NCI-H345 (cell line): ENCODE data around the gene SLC25A39.
A peak's percentile ranks its signal among the peaks of the same experiment; 100 is the strongest.
"Not testable (repeated sequence)": the region's sequence is repeated elsewhere in the genome, so short reads cannot be mapped to it uniquely, and the experiment has no call there.

ENCODE experiments used
- DNase-seq: peaks from one replicate; lab custom pipeline; 2025; lab: John Stamatoyannopoulos, UW

The SLC25A39 gene

GRCh38 chr17:44334315-44334714 lies 9.7 kb upstream of the SLC25A39 start:
- DNase-seq, result no peak

DNA sequence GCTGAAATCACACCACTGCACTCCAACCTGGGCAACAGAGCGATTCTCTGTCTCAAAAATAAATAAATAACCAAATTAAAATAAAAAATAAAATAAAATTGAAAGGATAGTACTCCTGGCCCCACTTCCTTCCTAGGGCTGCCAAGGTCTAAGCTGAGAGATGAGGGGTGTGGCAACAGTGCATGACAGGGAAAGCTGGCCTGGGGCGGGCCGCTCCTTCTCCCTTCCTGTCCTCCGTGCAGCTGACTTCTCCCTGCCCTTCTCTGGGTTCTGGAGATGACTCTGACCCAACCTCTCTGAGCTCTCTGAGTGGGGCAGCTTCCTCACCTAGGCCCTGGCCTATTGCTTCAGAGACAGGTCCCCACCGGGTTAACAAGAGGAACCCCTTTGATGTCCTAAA lies 8.7 kb upstream of the SLC25A39 start:
- no peak for DNase-seq

DNA sequence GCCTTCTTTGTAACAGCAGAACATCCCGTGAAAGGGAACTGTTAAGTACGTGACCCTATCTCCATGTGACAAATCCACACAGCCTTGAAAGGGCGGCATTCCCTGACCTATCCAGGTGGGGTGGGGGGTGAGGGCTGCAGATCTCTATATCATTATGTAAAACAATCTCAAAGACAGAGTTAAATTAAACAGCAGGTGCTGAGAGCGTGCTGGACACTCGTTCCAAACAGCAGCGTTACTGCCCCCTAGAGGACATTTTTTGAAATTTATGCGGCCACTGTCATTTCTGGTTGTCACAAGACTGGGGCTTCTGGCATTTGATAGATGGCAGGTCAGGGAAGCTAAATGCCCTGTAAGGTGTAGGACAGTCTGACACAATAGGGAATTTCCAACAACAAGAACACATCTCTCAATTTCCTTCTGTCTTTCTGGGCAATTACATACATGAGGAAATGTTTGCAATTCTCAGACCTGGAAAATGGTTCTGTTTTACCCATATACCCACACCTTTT lies 6.7 kb upstream of the SLC25A39 start:
- peak; percentile 79 for DNase-seq

DNA sequence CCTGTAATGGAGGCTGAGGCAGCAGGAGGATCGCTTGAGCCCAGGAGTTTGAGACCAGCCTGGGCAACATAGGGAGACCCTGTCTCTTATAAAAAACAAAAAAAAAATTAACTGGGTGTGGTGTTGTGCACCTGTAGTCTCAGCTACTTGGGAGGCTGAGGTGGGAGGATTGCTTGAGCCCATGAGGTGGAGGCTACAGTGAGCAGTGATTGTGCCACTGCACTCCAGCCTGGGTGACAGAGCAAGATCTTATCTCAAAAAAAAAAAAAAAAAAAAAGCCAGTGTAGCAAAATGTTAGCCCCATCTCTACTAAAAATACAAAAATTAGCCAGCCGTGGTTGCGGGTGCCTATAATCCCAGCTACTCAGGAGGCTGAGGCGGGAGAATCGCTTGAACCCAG lies 5.6 kb upstream of the SLC25A39 start:
- DNase-seq, result not testable (repeated sequence)

DNA sequence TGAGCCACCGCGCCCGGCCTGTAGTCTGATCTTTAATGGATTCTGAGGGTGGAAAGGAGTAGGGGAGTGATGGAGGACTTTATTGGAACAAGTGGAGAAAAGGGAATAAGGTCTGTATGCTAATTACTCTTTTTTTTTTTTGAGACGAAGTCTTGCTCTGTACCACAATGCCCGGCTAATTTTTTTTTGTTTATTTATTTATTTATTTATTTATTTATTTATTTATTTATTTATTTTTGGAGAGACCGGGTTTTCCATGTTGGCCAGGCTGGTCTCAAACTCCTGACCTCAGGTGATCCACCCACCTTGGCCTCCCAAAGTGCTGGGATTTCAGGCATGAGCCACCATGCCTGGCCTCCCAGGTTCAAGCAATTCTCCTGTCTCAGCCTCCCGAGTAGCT lies 4.9 kb upstream of the SLC25A39 start:
- not testable (repeated sequence) for DNase-seq

DNA sequence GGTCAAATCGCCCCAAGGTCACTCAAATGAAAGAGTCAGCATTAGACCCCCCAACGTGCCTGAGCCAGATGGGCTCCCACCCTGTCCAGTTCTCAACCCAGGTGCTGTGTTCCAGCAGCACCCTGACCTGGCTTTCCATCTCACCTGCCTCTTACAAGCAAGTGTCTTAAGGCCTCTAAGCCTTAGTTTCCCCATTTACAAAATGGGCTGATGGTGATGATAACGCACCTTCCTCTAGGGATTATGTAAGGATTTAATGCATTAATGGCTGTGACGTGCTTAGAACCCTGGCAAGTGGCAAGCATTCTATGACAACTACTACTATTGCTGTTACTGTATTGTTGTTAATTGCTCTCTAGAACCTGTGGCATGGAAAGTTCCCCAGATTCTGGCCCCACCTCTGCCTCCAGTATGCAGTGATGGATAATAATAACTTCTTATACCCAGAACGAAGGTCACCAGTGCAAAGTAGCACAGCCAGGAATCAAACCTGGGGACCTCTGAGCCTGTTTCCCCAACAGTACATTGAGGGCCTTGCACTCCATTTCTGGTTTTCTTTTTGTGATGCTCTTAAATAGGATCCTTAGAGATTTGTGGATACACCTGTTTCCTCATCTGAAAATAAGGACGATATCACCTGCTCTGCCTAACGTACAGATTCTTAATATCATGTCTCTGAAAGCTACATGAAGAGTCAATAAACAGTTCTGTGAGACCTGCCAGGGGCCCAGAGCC lies 3.3 kb upstream of the SLC25A39 start:
- no peak for DNase-seq

DNA sequence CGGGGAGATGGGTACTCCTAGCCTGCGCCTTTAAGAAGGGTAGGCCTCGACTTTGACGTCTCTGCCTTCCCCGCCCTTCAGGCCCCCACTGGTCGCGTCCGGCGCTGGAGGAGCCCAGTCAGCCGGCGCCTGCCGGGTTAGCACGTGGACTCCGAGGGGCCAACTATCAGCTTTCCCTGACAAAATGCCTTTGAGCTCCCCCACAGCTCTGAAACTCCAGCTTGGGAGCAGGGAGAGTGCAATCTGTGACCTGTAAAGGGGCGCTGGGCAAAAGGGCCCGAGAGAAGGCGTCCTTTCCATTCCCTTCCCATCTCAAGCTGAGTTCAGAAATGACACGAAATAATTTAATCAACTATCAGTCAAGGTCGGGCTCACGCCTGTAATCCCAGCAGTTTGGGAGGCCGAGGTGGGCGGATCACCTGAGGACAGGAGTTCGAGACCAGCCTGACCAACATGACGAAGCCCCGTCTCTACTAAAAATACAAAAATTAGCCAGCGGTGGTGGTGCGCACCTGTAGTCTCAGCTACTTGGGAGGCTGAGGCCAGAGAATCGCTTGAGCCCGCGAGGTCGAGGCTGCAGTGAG lies 2.3 kb upstream of the SLC25A39 start:
- DNase-seq, result peak; percentile 96

DNA sequence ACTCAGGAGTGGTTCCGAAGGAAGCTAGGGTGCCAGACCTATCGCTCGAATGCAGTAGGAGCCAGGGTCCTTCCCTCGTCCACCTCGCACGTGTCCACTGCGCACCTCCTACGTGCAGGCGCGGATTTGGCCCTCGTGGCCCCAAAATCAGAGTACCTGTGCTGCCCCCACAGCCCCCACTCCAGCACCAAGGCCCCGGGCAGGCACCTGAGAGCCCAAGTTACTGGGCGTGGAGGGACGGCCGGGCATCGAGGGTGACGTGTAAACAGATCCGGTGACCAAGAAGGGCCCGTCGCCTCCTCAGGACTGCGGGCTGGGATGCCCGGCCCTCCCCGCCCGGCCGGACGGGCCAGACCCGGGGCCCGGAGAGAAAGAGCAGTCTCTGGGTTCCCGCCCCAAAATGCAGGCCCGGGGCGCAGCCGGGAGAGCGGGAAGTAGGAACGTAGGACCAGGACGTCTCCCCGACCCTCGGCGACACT lies 492 bp downstream of the SLC25A39 start:
- no peak for DNase-seq

GRCh38 chr17:44323359-44324091 lies 1.1 kb downstream of the SLC25A39 start:
- DNase-seq, result no peak

DNA sequence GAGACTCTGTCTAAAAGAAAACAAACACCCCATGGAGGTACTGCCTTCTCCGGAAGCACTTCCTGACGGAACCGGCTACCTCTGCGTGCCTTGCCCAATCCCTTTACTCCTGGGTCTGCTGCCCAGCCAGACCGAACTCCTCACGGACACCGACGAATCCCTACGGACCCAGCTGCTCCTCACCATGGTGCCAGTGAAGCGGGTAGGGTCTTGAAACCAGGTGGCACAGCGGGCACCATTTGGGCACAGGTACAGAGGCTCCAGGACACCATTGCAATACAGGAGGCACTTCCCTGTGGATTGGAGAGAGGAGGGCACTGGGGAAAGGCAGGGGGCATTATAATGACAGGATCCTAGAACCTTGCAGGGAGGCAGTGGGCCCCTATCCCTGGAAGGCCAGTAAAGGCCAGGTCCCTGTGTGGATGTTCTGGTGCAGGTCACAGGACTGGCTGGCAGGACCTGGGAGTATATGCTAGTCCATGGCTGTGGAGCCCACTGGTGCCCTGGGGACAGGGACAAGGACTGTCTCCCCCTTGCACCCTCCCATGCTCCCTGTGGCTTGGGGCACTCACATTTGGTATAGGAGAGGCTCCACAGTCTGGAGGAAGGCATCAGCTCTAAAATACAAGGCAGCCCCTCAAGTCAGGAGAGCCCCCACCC lies 2.3 kb downstream of the SLC25A39 start:
- no peak for DNase-seq

- no peak for DNase-seq
These were observed 3.1 kb downstream of the SLC25A39 start for GRCh38 chr17:44321246-44322120.

DNA sequence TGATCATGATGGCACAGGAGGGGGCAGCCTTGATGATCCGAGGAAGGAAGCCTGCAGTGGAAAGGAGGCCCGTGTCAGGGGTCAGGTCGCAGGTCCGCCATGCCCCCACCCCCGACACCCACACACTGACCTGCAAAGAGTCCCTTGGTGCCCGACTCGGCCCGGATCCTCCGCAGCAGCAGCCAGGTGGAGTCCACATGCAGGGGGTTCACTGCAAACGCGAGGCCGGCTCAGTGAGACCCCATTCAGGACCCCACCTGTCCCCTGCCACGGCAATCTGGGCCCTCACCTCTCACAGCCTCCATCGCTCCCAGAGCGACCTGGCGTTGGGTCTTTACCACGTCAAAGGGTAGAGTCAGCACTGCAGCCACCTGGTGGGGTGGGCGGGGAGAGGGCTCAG lies 4.6 kb downstream of the SLC25A39 start:
- no peak for DNase-seq

- no peak for DNase-seq
These were observed 6.3 kb downstream of the SLC25A39 start for GRCh38 chr17:44318077-44318892.

- DNase-seq, result no peak
These were observed 7.1 kb downstream of the SLC25A39 start for GRCh38 chr17:44317545-44317944.

DNA sequence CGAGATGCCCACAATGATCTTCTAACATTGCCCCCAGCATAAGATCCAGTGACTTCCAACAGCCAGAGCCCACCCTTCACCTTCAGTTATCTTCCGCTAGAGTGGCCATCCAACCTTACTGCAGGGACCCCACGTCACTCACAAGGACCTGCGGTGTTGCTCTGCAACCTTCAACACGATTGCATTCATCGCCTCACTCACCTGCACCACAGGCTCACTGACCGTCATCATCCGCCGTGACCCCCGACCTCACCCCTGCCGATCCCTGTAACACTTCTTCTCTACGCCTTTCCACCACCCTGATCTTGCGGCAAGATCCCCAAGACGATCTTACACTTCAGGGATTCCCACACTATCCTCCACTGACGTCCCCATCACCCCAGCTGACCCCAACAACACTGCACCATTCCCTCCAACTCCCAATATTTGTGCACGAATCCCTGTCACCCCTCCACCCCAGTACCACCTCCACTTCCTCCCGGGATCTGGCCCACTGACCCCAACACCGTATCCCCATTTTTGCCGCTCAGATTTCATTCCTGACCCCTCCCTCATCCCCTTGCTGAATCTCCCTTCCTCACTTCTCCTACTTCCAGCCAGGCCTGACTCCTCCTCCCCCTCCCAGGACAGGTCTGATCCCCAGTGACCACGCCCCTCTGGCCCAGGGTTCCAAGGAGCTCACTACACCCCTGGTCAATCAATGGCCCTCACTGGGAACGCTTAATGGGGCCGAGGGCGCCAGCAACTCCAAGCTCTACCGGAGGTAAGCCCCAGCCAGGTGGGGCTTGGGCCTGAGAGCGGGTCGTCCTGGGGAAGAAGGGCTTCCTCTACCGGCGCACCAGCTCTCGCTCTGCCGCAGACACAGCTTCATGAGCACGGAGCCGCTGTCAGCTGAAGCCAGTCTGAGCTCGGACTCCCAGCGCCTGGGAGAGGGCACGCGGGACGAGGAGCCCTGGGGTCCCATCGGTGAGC lies 8.6 kb downstream of the SLC25A39 start:
- no peak for DNase-seq

DNA sequence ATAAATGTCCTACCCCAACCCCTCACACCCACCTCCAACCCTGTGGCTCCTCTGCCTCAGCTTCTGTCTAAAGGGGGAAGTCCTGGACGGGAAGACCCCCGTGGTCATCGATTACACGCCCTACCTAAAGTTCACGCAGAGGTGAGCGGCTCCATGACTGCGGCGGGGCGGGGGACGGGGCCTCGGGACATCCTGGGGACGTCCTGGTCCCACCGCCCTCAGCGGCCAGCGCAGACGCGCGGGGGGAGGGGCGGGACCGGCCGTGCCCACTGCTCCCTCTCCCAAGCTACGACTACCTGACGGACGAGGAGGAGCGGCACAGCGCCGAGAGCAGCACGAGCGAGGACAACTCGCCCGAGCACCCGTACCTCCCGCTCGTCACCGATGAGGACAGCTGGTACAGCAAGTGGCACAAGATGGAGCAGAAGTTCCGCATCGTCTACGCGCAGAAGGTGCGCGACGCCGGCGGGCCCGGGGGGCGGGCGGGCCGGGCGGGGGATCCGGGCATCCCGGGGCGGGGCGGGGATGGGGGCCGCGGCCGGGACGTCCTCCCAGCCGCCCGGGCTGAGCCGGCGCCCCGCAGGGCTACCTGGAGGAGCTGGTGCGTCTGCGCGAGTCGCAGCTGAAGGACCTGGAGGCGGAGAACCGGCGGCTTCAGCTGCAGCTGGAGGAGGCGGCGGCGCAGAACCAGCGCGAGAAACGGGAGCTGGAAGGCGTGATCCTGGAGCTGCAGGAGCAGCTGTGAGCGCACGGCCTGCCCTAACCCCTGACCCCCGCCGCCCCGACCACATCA lies 9.6 kb downstream of the SLC25A39 start:
- no peak for DNase-seq

- no peak for DNase-seq
These were observed 10.1 kb downstream of the SLC25A39 start for GRCh38 chr17:44314524-44314868.

DNA sequence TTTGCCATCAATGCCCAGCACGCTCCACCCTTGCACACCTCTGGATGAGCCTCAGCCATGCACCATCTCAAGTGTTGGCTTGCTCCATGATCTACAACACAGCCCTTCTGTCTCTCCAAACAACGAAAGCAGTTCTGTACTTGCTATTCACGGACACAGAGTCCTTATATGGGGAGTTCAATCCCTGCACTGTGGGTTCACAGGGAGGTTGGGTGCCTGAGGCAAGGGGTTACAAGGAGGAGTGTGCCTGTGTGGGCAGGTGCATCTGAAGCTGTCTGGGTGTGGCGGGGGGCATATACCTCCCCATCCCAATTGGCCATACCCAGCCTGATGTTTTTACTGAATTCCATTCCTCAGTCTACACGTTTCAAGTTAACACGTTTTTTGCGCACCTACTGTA lies 10.6 kb downstream of the SLC25A39 start:
- no peak for DNase-seq
